ENCODE measurements around the gene PRRX2.

DNA sequence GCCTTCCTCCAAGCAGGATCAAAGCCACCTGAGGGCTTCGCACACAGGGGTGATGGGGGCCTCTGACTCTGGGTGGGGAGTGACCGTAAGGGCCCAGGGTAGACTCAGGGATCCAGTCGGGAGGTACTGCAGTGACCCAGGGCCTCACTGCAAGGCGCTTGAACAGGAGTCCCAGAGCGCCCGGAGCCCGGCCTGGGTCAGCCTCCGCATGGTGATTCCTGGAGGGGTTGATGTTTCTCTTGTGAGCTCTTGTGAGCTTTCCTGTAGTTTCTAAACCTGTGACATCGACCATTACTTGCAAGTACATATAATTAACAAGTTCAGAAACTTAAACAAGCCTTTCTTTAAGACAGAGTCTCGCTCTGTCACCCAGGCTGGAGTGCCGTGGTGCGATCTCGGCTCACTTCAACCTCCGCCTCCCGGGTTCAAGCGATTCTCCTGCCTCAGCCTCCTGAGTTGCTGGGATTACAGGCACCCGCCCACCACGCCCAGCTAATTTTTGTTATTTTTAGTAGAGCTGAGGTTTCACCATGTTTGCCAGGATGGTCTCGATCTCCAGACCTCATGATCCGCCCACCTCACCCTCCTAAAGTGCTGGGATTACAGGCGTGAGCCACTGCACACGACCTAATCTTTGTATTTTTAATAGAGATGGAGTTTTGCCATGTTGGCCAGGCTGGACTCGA, 67.6 kb downstream of the PRRX2 start:
- TF ChIP-seq, protein P1, sequence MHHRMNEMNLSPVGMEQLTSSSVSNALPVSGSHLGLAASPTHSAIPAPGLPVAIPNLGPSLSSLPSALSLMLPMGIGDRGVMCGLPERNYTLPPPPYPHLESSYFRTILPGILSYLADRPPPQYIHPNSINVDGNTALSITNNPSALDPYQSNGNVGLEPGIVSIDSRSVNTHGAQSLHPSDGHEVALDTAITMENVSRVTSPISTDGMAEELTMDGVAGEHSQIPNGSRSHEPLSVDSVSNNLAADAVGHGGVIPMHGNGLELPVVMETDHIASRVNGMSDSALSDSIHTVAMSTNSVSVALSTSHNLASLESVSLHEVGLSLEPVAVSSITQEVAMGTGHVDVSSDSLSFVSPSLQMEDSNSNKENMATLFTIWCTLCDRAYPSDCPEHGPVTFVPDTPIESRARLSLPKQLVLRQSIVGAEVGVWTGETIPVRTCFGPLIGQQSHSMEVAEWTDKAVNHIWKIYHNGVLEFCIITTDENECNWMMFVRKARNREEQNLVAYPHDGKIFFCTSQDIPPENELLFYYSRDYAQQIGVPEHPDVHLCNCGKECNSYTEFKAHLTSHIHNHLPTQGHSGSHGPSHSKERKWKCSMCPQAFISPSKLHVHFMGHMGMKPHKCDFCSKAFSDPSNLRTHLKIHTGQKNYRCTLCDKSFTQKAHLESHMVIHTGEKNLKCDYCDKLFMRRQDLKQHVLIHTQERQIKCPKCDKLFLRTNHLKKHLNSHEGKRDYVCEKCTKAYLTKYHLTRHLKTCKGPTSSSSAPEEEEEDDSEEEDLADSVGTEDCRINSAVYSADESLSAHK (tag by site-specific recombination; IDR thresholded peaks at IDR 0.05): no peak
- TF ChIP-seq ZNF658 (tag by site-specific recombination; IDR thresholded peaks at IDR 0.05): no peak

Data from HEK293 (cell line).